ENCODE data around the gene RASAL1. TPM values are rescaled to one million over a fixed set of nuclear protein-coding genes. Genes with fewer than 3 reads are reported as not detected.

Gene RASAL1
- total RNA-seq, 1 experiment from 2014 or later: 0.32 TPM

GRCh38 chr12:113114447-113115178 lies 20.9 kb downstream of the RASAL1 start:
- ChIA-PET CTCF (interaction anchor here (0.6 kb wide), 1 partner anchor 402 kb away, joined by 3 read pairs; no protein-coding TSS in a partner anchor), POLR2A (ENCODE audit: low non-redundant PET) (no interaction called here)
- Histone ChIP-seq H3K4me1 (ENCODE audit: insufficient read depth, low read length, poor library complexity, severe bottlenecking) (no peaks in the 10 kb centered on the region), H3K9me3 (ENCODE audit: low read depth, low read length, poor library complexity, severe bottlenecking) (no peaks in the 10 kb centered on the region), H3K27me3 (replicated peaks; ENCODE audit: insufficient read depth, low read depth, low read length, poor library complexity) (no peaks in the 10 kb centered on the region), H3K36me3 (ENCODE audit: insufficient read depth, low read length, poor library complexity, severe bottlenecking) (no peaks in the 10 kb centered on the region), H3K27ac (ENCODE audit: low read depth, low read length, poor library complexity, severe bottlenecking) (no peak overlapping the region), H3K4me3 (ENCODE audit: low read depth, low read length, poor library complexity, severe bottlenecking) (no peak overlapping the region)
- DNase-seq (ENCODE audit: low spot score): no peak
- intact Hi-C loops (cut with micrococcal nuclease; ENCODE audit: unreplicated experiment): no loop called here
- BruUV-seq (replicated peaks): no TSS peak
- no peak for TF ChIP-seq EZH2 (IDR thresholded peaks at IDR 0.05; ENCODE audit: borderline replicate concordance, low read depth, low read length, poor library complexity, severe bottlenecking)
- no peak for TF ChIP-seq CTCF (conservative IDR thresholded peaks at IDR 0.05; ENCODE audit: low read depth, low read length)

- POLR2A ChIA-PET (ENCODE audit: low non-redundant PET): no interaction called here
- intact Hi-C loops (cut with micrococcal nuclease; ENCODE audit: unreplicated experiment): no loop called here
Observed at GRCh38 chr12:113113397-113113796, 22.2 kb downstream of the RASAL1 start.

DNA sequence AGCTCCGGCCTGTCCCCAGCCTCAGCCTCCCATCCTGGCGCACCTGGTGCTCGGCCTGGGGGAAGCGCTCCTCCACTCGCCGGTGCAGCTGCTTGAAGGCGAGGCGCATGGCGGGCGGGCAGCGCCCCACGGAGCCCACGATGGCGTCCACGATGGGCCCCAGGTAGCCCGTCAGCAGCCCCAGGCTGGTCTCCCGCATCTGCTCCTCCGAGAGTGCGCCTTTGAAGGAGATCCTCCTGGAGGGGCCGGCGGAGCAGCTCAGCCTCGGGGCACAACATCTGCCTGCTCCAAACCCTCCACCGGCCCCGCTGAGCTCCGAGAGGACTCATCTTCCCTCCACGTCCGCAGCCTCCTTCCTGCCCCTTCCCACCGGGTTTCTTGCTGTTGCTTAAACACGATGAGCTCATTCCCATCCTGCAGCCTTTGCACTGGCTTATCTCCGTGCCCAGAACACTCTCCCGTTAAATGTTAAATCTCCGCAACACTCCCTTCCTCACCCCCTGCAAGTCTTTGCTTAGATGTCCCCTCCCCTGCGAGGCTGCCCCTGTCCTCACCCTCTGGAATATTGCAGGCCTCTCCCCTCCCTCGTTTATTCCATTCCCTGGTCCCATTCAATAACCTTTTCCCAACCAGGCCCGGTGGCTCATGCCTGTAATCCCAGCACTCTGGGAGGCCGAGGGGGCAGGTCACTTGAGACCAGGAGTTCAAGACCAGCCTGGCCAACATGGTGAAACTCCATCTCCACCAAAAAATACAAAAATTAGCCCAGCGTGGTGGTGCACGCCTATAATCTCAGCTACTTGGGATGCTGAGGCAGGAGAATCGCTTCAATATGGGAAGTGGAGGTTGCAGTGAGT lies 23.3 kb downstream of the RASAL1 start:
- Histone ChIP-seq H3K4me1 (ENCODE audit: insufficient read depth, low read length, poor library complexity, severe bottlenecking) (no peaks in the 10 kb centered on the region), H3K4me3 (ENCODE audit: low read depth, low read length, poor library complexity, severe bottlenecking) (no peak overlapping the region), H3K9me3 (ENCODE audit: low read depth, low read length, poor library complexity, severe bottlenecking) (no peaks in the 10 kb centered on the region), H3K27ac (ENCODE audit: low read depth, low read length, poor library complexity, severe bottlenecking) (no peak overlapping the region), H3K27me3 (replicated peaks; ENCODE audit: insufficient read depth, low read depth, low read length, poor library complexity) (no peaks in the 10 kb centered on the region), H3K36me3 (ENCODE audit: insufficient read depth, low read length, poor library complexity, severe bottlenecking) (no peaks in the 10 kb centered on the region)
- no TSS peak for BruUV-seq (replicated peaks)
- ChIA-PET POLR2A (ENCODE audit: low non-redundant PET) (no interaction called here), CTCF (no interaction called here)
- intact Hi-C loops (cut with micrococcal nuclease; ENCODE audit: unreplicated experiment): no loop called here
- DNase-seq (ENCODE audit: low spot score): no peak
- no peak for TF ChIP-seq CTCF (conservative IDR thresholded peaks at IDR 0.05; ENCODE audit: low read depth, low read length)
- no peak for TF ChIP-seq EZH2 (IDR thresholded peaks at IDR 0.05; ENCODE audit: borderline replicate concordance, low read depth, low read length, poor library complexity, severe bottlenecking)

More at GRCh38 chr12:113113397-113113796, 22.2 kb downstream of the RASAL1 start:
- no peak for TF ChIP-seq EZH2 (IDR thresholded peaks at IDR 0.05; ENCODE audit: borderline replicate concordance, low read depth, low read length, poor library complexity, severe bottlenecking)
- TF ChIP-seq CTCF (conservative IDR thresholded peaks at IDR 0.05; ENCODE audit: low read depth, low read length): no peak
- no peak for DNase-seq (ENCODE audit: low spot score)
- Histone ChIP-seq H3K4me3 (ENCODE audit: low read depth, low read length, poor library complexity, severe bottlenecking) (no peak overlapping the region), H3K9me3 (ENCODE audit: low read depth, low read length, poor library complexity, severe bottlenecking) (no peaks in the 10 kb centered on the region), H3K36me3 (ENCODE audit: insufficient read depth, low read length, poor library complexity, severe bottlenecking) (no peaks in the 10 kb centered on the region), H3K4me1 (ENCODE audit: insufficient read depth, low read length, poor library complexity, severe bottlenecking) (no peaks in the 10 kb centered on the region), H3K27me3 (replicated peaks; ENCODE audit: insufficient read depth, low read depth, low read length, poor library complexity) (no peaks in the 10 kb centered on the region), H3K27ac (ENCODE audit: low read depth, low read length, poor library complexity, severe bottlenecking) (no peak overlapping the region)
- no TSS peak for BruUV-seq (replicated peaks)
- CTCF ChIA-PET: no interaction called here

Measured in A673 (cell line).